NB4 (cell line): ENCODE data around the gene FBRS.

Source experiments
- POLR2A ChIP-seq: IDR thresholded peaks from 2 replicates; pipeline ENCODE4 v1.6.1; 2011; ENCODE audit warnings: mild to moderate bottlenecking; ENCODE audit not compliant: insufficient read length; ENCODE audit errors: extremely low read depth
- TF ChIP-seq, protein P1 (sequence below): IDR thresholded peaks from one replicate; pipeline ENCODE4 v1.5.1; 2012; ENCODE audit warnings: low read depth, low read length

DNA sequence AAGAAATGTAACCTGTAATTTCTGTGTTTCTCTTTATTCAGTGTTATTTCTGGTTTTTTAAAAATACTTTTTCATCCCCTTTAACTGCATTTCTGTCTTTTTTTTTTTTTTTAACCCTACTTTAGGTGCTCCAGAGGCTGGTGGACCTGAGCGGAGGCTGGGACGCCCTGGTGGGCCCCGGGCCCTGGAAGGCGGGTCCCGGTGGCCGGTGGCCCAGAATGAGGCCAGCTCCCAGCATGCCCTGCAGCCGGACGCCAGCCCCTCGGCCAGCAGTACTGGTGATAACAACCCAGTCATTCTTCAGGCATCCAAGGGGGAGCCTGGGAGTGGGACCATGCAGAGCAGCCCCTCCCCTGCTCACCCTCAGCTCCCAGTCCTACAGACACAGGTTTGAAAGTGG lies 42.3 kb downstream of the FBRS start:
- TF ChIP-seq, protein P1, sequence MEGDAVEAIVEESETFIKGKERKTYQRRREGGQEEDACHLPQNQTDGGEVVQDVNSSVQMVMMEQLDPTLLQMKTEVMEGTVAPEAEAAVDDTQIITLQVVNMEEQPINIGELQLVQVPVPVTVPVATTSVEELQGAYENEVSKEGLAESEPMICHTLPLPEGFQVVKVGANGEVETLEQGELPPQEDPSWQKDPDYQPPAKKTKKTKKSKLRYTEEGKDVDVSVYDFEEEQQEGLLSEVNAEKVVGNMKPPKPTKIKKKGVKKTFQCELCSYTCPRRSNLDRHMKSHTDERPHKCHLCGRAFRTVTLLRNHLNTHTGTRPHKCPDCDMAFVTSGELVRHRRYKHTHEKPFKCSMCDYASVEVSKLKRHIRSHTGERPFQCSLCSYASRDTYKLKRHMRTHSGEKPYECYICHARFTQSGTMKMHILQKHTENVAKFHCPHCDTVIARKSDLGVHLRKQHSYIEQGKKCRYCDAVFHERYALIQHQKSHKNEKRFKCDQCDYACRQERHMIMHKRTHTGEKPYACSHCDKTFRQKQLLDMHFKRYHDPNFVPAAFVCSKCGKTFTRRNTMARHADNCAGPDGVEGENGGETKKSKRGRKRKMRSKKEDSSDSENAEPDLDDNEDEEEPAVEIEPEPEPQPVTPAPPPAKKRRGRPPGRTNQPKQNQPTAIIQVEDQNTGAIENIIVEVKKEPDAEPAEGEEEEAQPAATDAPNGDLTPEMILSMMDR = no peak
- TF ChIP-seq POLR2A = no peak
